ENCODE measurements around the gene TXNDC9.
"Not testable (repeated sequence)": the region's sequence is repeated elsewhere in the genome, so short reads cannot be mapped to it uniquely, and the experiment has no call there.

Gene TXNDC9, protein sequence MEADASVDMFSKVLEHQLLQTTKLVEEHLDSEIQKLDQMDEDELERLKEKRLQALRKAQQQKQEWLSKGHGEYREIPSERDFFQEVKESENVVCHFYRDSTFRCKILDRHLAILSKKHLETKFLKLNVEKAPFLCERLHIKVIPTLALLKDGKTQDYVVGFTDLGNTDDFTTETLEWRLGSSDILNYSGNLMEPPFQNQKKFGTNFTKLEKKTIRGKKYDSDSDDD

DNA sequence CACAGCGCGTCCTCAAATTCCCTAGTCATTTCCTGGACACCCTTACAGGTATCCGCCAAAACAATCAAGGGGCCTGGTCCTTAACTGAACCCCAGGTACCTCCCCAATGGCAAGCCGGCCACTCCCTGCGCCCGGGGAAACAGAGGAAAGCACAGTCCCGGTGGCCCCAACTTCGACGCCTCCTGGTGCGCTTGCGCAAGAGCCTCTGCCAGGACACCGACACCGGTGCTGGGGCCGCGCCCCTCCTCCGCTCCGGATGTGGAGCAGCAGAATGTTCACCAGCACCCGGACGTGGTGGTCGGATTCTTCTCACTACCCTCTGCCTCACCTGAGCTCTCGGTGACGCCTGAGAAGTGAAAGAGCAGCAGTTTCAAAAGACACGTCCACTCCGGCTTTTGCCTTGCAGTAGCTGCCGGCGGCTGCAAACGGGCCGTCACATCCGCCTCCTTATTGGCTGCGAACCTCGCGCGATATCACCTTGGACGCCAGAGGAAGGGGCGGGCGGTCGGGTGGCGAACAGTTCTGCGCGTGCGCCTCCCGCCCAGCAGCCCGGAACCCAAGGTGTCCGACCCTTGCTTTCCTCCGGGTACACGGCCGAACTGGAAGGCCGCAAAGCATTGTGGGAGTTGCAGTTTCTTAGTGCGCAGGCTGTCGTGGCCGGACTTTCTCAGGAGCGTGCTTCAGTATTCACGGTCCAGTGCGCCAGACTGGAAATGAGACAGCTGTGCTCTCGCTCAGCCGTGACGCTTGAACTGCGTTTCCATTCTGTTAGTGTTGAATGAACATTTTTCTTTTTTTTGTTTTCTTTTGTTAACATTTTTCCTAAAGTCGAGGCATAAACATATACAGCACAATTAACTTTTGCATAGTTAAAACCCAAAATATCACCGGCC, at the start of gene TXNDC9:
Gene TXNDC9, minus strand, starts transcription at position 423 of the 893 bp plus-strand sequence. CDS start 3,123 bp downstream, outside the sequence.
- no peak within 1 kb of the TSS for H3K4me3 Mint-ChIP-seq
- DNase-seq: peak; percentile 96
- H3K27me3 Mint-ChIP-seq: no peaks in the 10 kb centered on the region
- H3K4me1 Mint-ChIP-seq (ENCODE audit: low read depth): peaks cover 49% of the 10 kb centered on the region
- no peak within 1 kb of the TSS for H3K27ac Mint-ChIP-seq
- peaks cover 35% of the 10 kb centered on the region for H3K36me3 Mint-ChIP-seq (ENCODE audit: low read depth)
- H3K9me3 Mint-ChIP-seq: no peaks in the 10 kb centered on the region

DNA sequence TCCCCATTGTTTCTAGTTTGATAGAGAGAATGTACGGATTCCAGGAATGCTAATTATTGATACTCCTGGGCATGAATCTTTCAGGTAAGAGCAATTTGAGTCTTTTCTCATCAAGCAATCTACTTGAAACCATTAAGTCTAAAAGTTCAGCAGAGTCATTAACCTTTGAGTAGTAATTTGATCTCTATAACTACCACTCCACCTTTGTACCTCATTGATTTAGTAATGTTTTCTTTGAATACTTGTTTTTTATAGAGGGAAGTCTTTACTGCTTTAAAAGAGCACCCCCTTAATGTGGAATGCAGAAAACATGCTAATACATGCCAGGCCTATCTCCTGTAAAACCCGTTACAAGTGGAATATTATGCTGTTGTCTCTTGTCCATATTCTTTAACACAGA, 46.0 kb upstream of the TXNDC9 start:
- peaks cover 91% of the 10 kb centered on the region for H3K36me3 Mint-ChIP-seq (ENCODE audit: low read depth)
- peaks cover 31% of the 10 kb centered on the region for H3K4me1 Mint-ChIP-seq (ENCODE audit: low read depth)
- H3K27me3 Mint-ChIP-seq: no peaks in the 10 kb centered on the region
- no peaks in the 10 kb centered on the region for H3K9me3 Mint-ChIP-seq
- no peak overlapping the region for H3K27ac Mint-ChIP-seq
- H3K4me3 Mint-ChIP-seq: no peak overlapping the region
- DNase-seq: no peak

DNA sequence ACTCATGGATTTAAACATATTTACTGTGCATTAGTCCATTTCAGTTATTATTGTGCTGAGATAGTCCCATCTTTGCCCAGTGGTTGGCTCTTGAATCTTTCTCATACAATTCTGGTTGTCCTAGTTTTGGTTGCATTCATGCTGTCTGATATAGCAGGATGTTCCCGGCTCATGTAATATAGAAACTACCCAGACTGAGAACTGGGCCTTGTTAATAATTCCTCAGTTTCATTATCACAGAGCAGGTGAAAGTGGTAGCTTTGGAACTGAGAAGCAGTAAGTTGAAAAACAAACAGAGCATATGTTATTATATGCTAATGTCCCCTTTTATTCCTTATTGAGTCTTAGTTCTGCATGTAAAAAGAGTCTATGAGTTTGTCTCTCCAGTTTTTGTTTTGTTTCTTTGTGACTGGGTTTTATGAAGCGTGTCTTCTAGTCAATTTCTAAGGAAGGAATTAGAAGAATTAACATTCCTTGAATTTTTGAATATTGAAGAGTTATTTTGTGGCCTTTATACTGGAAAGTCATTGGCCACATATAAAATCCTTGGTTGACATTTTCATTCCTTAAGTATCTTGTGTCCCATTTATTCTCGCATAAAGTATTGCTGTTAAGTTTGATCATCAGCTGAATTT, 44.4 kb upstream of the TXNDC9 start:
- peaks cover 94% of the 10 kb centered on the region for H3K36me3 Mint-ChIP-seq (ENCODE audit: low read depth)
- no peak for DNase-seq
- peak overlapping the region; percentile 60 for H3K27ac Mint-ChIP-seq
- peaks cover 39% of the 10 kb centered on the region for H3K4me1 Mint-ChIP-seq (ENCODE audit: low read depth)
- no peaks in the 10 kb centered on the region for H3K9me3 Mint-ChIP-seq
- no peaks in the 10 kb centered on the region for H3K27me3 Mint-ChIP-seq
- no peak overlapping the region for H3K4me3 Mint-ChIP-seq

DNA sequence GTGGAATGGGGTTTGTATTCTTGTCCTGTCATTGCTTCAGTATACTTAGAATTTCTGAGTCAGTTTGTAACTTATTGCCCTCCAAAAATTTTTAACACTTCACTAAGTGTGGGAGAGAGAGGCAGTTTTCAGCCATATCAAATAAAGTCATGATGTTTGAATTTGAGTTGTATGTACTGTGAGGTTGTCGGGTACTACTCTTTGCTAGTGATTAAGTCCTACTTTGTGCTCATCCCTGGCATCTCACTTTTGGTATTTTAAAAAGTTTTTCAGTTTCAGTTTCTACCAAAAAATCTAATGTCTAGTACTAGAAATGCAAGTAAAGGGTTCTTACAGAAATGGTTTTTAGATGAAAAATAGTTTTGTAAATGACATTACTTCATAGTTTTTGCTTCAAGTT, 41.7 kb upstream of the TXNDC9 start:
- Mint-ChIP-seq H3K9me3 (peaks cover 6% of the 10 kb centered on the region), H3K27me3 (no peaks in the 10 kb centered on the region), H3K27ac (peak overlapping the region; percentile 90), H3K36me3 (ENCODE audit: low read depth) (peaks cover 96% of the 10 kb centered on the region), H3K4me1 (ENCODE audit: low read depth) (peaks cover 41% of the 10 kb centered on the region), H3K4me3 (no peak overlapping the region)
- no peak for DNase-seq

DNA sequence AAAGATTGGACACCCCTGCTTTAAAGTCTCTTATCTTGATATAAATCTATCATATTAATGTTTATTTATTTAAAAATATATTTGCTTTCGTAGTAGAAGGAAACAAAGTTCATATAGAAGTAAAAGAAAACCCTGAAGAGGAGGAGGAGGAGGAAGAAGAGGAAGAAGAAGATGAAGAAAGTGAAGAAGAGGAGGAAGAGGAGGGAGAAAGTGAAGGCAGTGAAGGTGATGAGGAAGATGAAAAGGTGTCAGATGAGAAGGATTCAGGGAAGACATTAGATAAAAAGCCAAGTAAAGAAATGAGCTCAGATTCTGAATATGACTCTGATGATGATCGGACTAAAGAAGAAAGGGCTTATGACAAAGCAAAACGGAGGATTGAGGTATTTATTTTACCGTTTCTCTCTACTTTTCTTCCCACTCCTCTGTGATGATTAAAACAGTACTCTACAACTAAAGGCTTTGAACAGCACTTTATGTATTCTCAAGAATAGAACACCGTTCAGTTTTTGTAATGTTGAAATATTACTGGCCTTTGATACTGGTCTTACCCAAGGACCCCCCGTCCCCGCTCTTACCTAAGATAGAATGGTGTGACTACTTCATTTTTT, 40.2 kb upstream of the TXNDC9 start:
- Mint-ChIP-seq H3K27me3 (no peaks in the 10 kb centered on the region), H3K4me1 (ENCODE audit: low read depth) (peaks cover 41% of the 10 kb centered on the region), H3K36me3 (ENCODE audit: low read depth) (peaks cover 96% of the 10 kb centered on the region), H3K4me3 (no peak overlapping the region), H3K27ac (peak overlapping the region; percentile 32), H3K9me3 (peaks cover 11% of the 10 kb centered on the region)
- DNase-seq: no peak

DNA sequence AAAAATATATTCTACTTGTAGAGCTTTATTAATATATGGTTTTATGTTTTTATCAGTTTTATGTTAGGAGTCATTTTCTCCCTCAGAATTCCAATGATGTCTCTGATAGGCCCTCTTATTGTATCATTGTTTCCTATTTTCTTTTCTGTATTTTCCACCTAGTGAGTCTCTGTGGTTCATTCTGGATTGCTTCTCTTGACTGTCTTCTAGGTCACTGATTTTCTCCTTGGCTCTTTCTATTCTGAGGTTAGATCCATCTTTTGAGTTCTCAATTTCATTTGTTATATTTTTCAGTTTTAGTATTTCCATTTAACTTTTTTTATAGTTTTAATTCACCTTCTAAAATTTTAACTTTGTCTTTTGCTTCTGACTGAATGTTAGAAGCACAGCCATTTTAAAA, 38.6 kb upstream of the TXNDC9 start:
- Mint-ChIP-seq H3K4me1 (ENCODE audit: low read depth) (peaks cover 30% of the 10 kb centered on the region), H3K9me3 (peaks cover 11% of the 10 kb centered on the region), H3K36me3 (ENCODE audit: low read depth) (peaks cover 94% of the 10 kb centered on the region), H3K27ac (peak overlapping the region; percentile 31), H3K27me3 (no peaks in the 10 kb centered on the region), H3K4me3 (no peak overlapping the region)
- DNase-seq: no peak

DNA sequence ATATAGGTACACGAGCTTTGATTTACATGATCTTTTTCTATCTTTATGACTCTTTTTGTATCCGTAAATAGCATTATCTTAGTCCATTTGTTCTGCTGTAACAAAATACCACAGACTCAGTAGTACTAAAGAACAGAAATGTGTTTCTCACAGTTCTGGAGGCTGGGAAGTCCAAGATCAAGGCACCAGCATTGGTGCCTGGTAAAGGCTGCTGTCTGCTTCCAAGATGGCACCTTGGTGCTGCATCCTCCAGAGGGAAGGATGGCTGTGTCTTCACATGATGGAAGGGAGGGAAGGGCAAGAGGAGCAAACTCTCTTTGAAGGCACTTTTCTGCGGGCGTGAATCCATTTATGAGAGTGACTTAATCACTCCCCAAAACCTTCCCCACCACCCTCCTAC, 37.0 kb upstream of the TXNDC9 start:
- H3K4me1 Mint-ChIP-seq (ENCODE audit: low read depth): peaks cover 22% of the 10 kb centered on the region
- H3K27ac Mint-ChIP-seq: peak overlapping the region; percentile 50

DNA sequence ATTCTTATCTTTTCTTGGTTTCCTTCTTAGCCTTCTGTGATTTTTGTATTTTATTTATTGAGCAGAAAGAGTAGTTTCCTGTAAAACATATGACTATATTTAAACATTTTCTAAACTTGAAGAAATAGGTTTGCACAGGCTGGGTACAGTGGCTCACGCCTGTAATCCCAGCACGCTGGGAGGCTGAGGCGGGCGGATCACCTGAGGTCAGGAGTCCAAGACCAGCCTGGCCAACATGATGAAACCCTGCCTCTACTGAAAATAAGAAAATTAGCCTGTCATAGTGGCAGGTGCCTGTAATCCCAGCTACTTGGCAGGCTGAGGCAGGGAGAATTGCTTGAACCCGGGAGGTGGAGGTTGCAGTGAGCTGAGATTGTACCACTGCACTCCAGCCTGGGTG, 32.7 kb upstream of the TXNDC9 start:
- H3K4me1 Mint-ChIP-seq (ENCODE audit: low read depth); DNase-seq; H3K27ac Mint-ChIP-seq; H3K4me3 Mint-ChIP-seq; H3K27me3 Mint-ChIP-seq; H3K9me3 Mint-ChIP-seq: not testable (repeated sequence)
- peaks cover 95% of the 10 kb centered on the region for H3K36me3 Mint-ChIP-seq (ENCODE audit: low read depth)

More for the DNA sequence above, 37.0 kb upstream of the TXNDC9 start:
- H3K4me3 Mint-ChIP-seq: no peak overlapping the region
- DNase-seq: no peak
- peaks cover 11% of the 10 kb centered on the region for H3K9me3 Mint-ChIP-seq
- H3K27me3 Mint-ChIP-seq: no peaks in the 10 kb centered on the region
- H3K36me3 Mint-ChIP-seq (ENCODE audit: low read depth): peaks cover 93% of the 10 kb centered on the region

DNA sequence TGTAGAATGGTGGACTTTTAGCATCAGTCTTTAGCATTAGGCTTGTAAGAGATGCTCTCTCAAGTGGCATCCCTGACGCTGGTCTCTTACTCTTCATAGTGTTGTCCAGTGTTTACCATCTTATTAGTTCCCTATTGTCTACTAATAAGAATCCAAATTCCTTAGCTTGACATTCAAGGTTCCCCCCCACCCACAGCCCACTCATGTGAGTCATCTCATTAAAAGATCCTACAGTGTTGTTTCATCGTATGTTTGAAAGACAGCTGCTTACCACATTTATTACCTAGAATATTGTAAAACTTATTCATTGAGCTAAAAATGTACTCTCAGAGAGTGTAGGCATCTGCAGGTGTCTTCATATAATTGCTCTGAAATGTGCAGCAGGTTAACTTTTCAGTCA, 29.5 kb upstream of the TXNDC9 start:
- no peak overlapping the region for H3K4me3 Mint-ChIP-seq
- H3K27ac Mint-ChIP-seq: no peak overlapping the region
- peaks cover 93% of the 10 kb centered on the region for H3K36me3 Mint-ChIP-seq (ENCODE audit: low read depth)
- no peak for DNase-seq
- peaks cover 5% of the 10 kb centered on the region for H3K4me1 Mint-ChIP-seq (ENCODE audit: low read depth)
- no peaks in the 10 kb centered on the region for H3K9me3 Mint-ChIP-seq
- no peaks in the 10 kb centered on the region for H3K27me3 Mint-ChIP-seq

DNA sequence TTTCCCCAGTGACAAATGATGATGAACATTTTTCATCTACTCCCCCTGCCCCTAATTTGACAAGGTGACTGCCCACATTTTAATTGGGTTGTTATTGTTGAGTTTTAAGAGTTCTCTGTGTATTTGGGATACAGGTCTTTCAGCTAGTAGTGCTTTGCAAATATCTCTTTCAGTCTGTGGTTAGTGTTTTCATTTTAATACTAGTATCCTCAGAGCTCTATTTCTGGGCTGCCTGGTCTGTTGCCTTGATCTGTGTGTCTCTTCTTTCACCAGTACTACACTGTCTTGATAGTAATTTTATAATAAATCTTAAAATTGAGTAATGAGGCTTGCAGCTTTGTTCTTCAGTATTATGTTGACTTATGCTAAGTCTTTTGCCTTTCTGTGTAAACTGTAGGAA, 20.7 kb upstream of the TXNDC9 start:
- Mint-ChIP-seq H3K27ac (no peak overlapping the region), H3K4me3 (no peak overlapping the region), H3K36me3 (ENCODE audit: low read depth) (peaks cover 49% of the 10 kb centered on the region), H3K4me1 (ENCODE audit: low read depth) (peaks cover 48% of the 10 kb centered on the region), H3K27me3 (no peaks in the 10 kb centered on the region), H3K9me3 (no peaks in the 10 kb centered on the region)
- no peak for DNase-seq

DNA sequence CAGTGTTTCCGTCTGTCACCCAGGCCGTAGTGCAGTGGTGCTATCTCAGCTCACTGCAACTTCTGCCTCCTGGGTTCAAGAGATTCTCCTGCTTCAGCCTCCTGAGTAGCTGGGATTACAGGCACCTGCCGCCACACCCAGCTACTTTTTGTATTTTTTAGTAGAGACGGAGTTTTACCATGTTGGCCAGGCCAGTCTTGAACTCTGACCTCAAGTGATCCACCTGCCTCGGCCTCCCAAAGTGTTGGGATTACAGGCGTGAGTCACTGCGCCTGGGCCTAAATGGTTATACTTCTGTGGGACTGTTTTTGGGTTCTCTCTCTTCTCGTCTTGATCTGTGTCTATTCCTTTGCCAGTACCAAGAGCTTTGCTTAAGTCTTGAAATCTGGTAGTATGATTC, 18.7 kb upstream of the TXNDC9 start:
- peaks cover 40% of the 10 kb centered on the region for H3K36me3 Mint-ChIP-seq (ENCODE audit: low read depth)
- not testable (repeated sequence) for H3K27ac Mint-ChIP-seq, DNase-seq, H3K9me3 Mint-ChIP-seq, H3K4me3 Mint-ChIP-seq, H3K27me3 Mint-ChIP-seq
- peaks cover 60% of the 10 kb centered on the region for H3K4me1 Mint-ChIP-seq (ENCODE audit: low read depth)

DNA sequence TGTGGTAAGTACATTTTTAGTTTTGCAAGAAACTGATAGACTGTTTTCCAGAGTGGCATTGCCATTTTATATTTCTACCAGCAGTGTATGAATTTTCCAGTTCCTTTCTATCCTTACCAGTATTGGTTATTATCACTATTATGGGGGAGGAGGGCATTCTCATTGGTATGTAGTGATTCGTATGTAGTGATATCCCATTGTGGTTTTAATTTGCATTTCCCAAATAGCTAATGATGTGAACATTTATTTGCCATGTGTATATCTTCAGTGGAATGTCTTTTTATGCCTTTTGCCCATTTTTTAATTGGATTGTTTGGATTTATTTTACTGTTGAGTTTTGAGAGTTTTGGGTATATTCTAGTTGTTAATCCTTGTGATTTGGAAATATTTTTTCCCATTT, 17.9 kb upstream of the TXNDC9 start:
- H3K27ac Mint-ChIP-seq: peak overlapping the region; percentile 34
- no peaks in the 10 kb centered on the region for H3K9me3 Mint-ChIP-seq

DNA sequence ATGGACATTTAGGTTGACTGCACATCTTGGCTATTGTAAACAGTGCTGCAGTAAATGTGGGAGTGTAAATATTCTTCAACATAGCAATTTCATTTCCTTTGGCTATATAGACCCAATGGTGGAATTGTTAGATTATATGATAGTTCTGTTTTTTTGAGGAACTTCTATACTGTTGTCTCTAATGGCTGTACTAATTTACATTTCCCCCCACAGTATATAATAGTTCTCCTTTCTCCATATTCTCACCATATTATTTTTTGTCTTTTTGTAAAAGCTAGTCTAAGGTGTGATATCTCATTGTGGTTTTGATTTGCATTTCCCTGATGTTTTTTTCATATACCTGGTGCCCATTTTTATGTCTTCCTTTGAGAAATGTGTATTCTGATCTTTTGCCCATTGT, 14.1 kb upstream of the TXNDC9 start:
- Mint-ChIP-seq H3K27ac (peak overlapping the region; percentile 16), H3K9me3 (no peaks in the 10 kb centered on the region), H3K4me1 (ENCODE audit: low read depth) (peaks cover 74% of the 10 kb centered on the region), H3K36me3 (ENCODE audit: low read depth) (peaks cover 48% of the 10 kb centered on the region), H3K4me3 (no peak overlapping the region), H3K27me3 (no peaks in the 10 kb centered on the region)
- DNase-seq: no peak

More for the DNA sequence above, 17.9 kb upstream of the TXNDC9 start:
- Mint-ChIP-seq H3K4me1 (ENCODE audit: low read depth) (peaks cover 63% of the 10 kb centered on the region), H3K36me3 (ENCODE audit: low read depth) (peaks cover 38% of the 10 kb centered on the region), H3K27me3 (no peaks in the 10 kb centered on the region), H3K4me3 (no peak overlapping the region)
- no peak for DNase-seq

DNA sequence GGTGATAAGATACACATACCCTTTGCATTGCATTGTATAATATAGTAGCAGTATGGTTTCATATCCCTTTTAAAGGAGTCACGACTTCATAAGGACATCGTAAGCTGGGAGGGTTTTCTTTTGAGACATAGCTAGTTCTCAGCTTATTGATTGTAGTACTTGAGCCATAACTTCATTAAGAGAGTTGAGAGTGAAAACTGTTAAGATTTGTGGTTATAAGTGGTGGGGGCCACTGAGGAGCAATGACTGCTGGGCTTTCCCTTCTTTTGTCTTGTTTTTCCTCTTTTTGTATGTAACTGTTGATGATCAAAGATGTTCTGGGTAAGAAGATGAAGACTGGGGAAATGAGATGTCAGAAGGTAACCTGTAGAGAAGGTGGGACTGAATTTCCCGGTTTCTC, 12.0 kb upstream of the TXNDC9 start:
- Mint-ChIP-seq H3K9me3 (no peaks in the 10 kb centered on the region), H3K4me3 (no peak overlapping the region)

More for the DNA sequence above, 12.0 kb upstream of the TXNDC9 start:
- H3K36me3 Mint-ChIP-seq (ENCODE audit: low read depth): peaks cover 46% of the 10 kb centered on the region
- no peaks in the 10 kb centered on the region for H3K27me3 Mint-ChIP-seq
- no peak for DNase-seq
- H3K4me1 Mint-ChIP-seq (ENCODE audit: low read depth): peaks cover 66% of the 10 kb centered on the region
- H3K27ac Mint-ChIP-seq: peak overlapping the region; percentile 70

Measured in activated T-cell treated with anti-CD3 and anti-CD28 coated beads, Interleukin-2, amount 50 U/mL, for 24 hours (primary cell).